H9 (cell line): ENCODE results near the gene ZNF385D. TPM values are rescaled to one million over a fixed set of nuclear protein-coding genes. Genes with fewer than 3 reads are reported as not detected.

Experiments used
- DNase-seq: peaks from one replicate; pipeline ENCODE4 v3.0.0-alpha.2; 2017
- H2AFZ ChIP-seq: one replicate; pipeline ENCODE4 v1.6.1; 2013; ENCODE audit warnings: mild to moderate bottlenecking, low read length, control low read depth, moderate library complexity
- H2AK5ac ChIP-seq: 2 replicates; pipeline ENCODE4 v1.6.1; 2013; ENCODE audit warnings: low read length, control low read depth, mixed read lengths; ENCODE audit not compliant: insufficient read length
- H2BK120ac ChIP-seq: one replicate; pipeline ENCODE4 v1.6.1; 2013; ENCODE audit warnings: low read depth, mild to moderate bottlenecking, low read length, control low read depth, inconsistent platforms; ENCODE audit not compliant: poor library complexity, severe bottlenecking
- H2BK12ac ChIP-seq: 2 replicates; pipeline ENCODE4 v1.6.1; 2013; ENCODE audit warnings: low read length, control low read depth, mixed read lengths, low read depth; ENCODE audit not compliant: insufficient read length
- H2BK15ac ChIP-seq: 2 replicates; pipeline ENCODE4 v1.6.1; 2013; ENCODE audit warnings: low read depth, low read length, control low read depth
- H2BK20ac ChIP-seq: one replicate; pipeline ENCODE4 v1.6.1; 2013; ENCODE audit warnings: low read depth, mild to moderate bottlenecking, low read length, control low read depth, inconsistent platforms; ENCODE audit not compliant: poor library complexity, severe bottlenecking
- H2BK5ac ChIP-seq: 2 replicates; pipeline ENCODE4 v1.6.1; 2013; ENCODE audit warnings: low read length, control low read depth, mixed read lengths; ENCODE audit not compliant: insufficient read length
- H3K14ac ChIP-seq: 2 replicates; pipeline ENCODE4 v1.6.1; 2013; ENCODE audit warnings: low read length, control low read depth; ENCODE audit not compliant: insufficient read depth
- H3K18ac ChIP-seq: 2 replicates; pipeline ENCODE4 v1.6.1; 2013; ENCODE audit warnings: low read depth, mild to moderate bottlenecking, mixed read lengths, low read length, control low read depth; ENCODE audit not compliant: insufficient read length
- H3K23ac ChIP-seq: 2 replicates; pipeline ENCODE4 v1.6.1; 2013; ENCODE audit warnings: low read length, control low read depth, mixed read lengths, low read depth; ENCODE audit not compliant: insufficient read length
- H3K23me2 ChIP-seq: 2 replicates; pipeline ENCODE4 v1.6.1; 2013; ENCODE audit warnings: low read depth, mild to moderate bottlenecking, mixed read lengths, low read length, control low read depth; ENCODE audit not compliant: insufficient read length, poor library complexity, severe bottlenecking
- H3K27ac ChIP-seq: 2 replicates; pipeline ENCODE4 v1.5.1; 2013; ENCODE audit warnings: low read length, control low read depth, mixed read lengths, low read depth; ENCODE audit not compliant: insufficient read length
- H3K27me3 ChIP-seq: 2 replicates; pipeline ENCODE4 v1.6.1; 2013; ENCODE audit warnings: low read length, control low read depth, inconsistent platforms; ENCODE audit not compliant: insufficient read depth
- H3K4ac ChIP-seq: 2 replicates; pipeline ENCODE4 v1.6.1; 2013; ENCODE audit warnings: low read depth, mild to moderate bottlenecking, control low read depth, inconsistent platforms, low read length, moderate library complexity
- H3K4me1 ChIP-seq: 2 replicates; pipeline ENCODE4 v1.6.1; 2013; ENCODE audit warnings: low read length, control low read depth, inconsistent platforms; ENCODE audit not compliant: insufficient read depth
- H3K4me2 ChIP-seq: 2 replicates; pipeline ENCODE4 v1.6.1; 2013; ENCODE audit warnings: low read length, control low read depth, mixed read lengths; ENCODE audit not compliant: insufficient read length, insufficient read depth
- H3K56ac ChIP-seq: 2 replicates; pipeline ENCODE4 v1.6.1; 2013; ENCODE audit warnings: low read depth, mild to moderate bottlenecking, mixed read lengths, low read length, control low read depth; ENCODE audit not compliant: insufficient read length
- H3K79me1 ChIP-seq: 2 replicates; pipeline ENCODE4 v1.6.1; 2013; ENCODE audit warnings: low read depth, mild to moderate bottlenecking, moderate library complexity, low read length, control low read depth, inconsistent platforms; ENCODE audit not compliant: insufficient read depth, poor library complexity, severe bottlenecking
- H3K79me2 ChIP-seq: 2 replicates; pipeline ENCODE4 v1.6.1; 2013; ENCODE audit warnings: low read length, control low read depth, inconsistent platforms; ENCODE audit not compliant: insufficient read depth
- H3K9ac ChIP-seq: 2 replicates; pipeline ENCODE4 v1.6.1; 2013; ENCODE audit warnings: low read length, control low read depth, mixed read lengths; ENCODE audit not compliant: insufficient read length; ENCODE audit errors: extremely low read depth
- H3K9me3 ChIP-seq: one replicate; pipeline ENCODE4 v1.6.1; 2013; ENCODE audit warnings: low read depth, low read length, inconsistent platforms; ENCODE audit not compliant: control insufficient read depth
- H3T11ph ChIP-seq: one replicate; pipeline ENCODE4 v1.6.1; 2013; ENCODE audit warnings: mild to moderate bottlenecking, low read length, control low read depth, inconsistent platforms
- H4K20me1 ChIP-seq: one replicate; pipeline ENCODE4 v1.6.1; 2013; ENCODE audit not compliant: control insufficient read depth, insufficient read length, insufficient read depth
- H4K5ac ChIP-seq: 2 replicates; pipeline ENCODE4 v1.6.1; 2013; ENCODE audit warnings: low read depth, mild to moderate bottlenecking, mixed read lengths, low read length, control low read depth; ENCODE audit not compliant: insufficient read length
- H4K8ac ChIP-seq: replicated peaks from 2 replicates; pipeline ENCODE4 v1.6.1; 2013; ENCODE audit warnings: low read length, control low read depth, mixed read lengths, low read depth; ENCODE audit not compliant: insufficient read length
- H4K91ac ChIP-seq: 2 replicates; pipeline ENCODE4 v1.6.1; 2013; ENCODE audit warnings: low read depth, mild to moderate bottlenecking, moderate library complexity, mixed read lengths, low read length, control low read depth; ENCODE audit not compliant: insufficient read length
- H3K27ac Mint-ChIP-seq, 3 experiments: 2 replicates in 2 of 3; 3 replicates in 1 of 3; pipeline ENCODE4 v1.8.0; 2020 to 2021; ENCODE audit warnings: mixed read lengths in 3 of 3, mild to moderate bottlenecking in 1 of 3, moderate library complexity in 1 of 3
- H3K27me3 Mint-ChIP-seq: 2 replicates; pipeline ENCODE4 v1.8.0; 2021; ENCODE audit warnings: low read depth, mild to moderate bottlenecking, moderate library complexity, mixed read lengths
- H3K36me3 Mint-ChIP-seq, 3 experiments: 2 replicates in 2 of 3; 3 replicates in 1 of 3; pipeline ENCODE4 v1.8.0; 2020 to 2021; ENCODE audit warnings: low read depth in 3 of 3, mixed read lengths in 3 of 3; ENCODE audit not compliant: insufficient read depth in 1 of 3
- H3K4me1 Mint-ChIP-seq, 2 experiments: 2 replicates each; pipeline ENCODE4 v1.8.0; 2020; ENCODE audit warnings: mixed read lengths in 2 of 2
- H3K4me3 Mint-ChIP-seq, 2 experiments: 2 replicates in 1 of 2; 3 replicates in 1 of 2; pipeline ENCODE4 v1.8.0; 2020 to 2021; ENCODE audit warnings: mild to moderate bottlenecking in 2 of 2, mixed read lengths in 2 of 2, moderate library complexity in 1 of 2
- H3K9me3 Mint-ChIP-seq, 2 experiments: 2 replicates in 1 of 2; 3 replicates in 1 of 2; pipeline ENCODE4 v1.8.0; 2020; ENCODE audit warnings: mild to moderate bottlenecking in 2 of 2, mixed read lengths in 2 of 2, moderate library complexity in 1 of 2
- CTCF ChIP-seq: fragments of 200-600 bp; sonication (generic); conservative IDR thresholded peaks from 3 replicates; pipeline ENCODE4 v1.8.0; 2021; ENCODE audit warnings: antibody characterized with exemption, mild to moderate bottlenecking
- WGBS: extraction: QIAGEN DNeasy Blood & Tissue Kit; methylation state at CpG from one replicate; pipeline ENCODE4 v1.1.7; 2013; ENCODE audit warnings: missing lambda C conversion rate, low lambda C conversion rate, mixed read lengths; ENCODE audit not compliant: insufficient read length; ENCODE audit errors: extremely low coverage; 5-methylcytosine and 5-hydroxymethylcytosine counted together
- total RNA-seq: library from RNA; stranded (reverse); gene quantifications from 2 replicates; pipeline ENCODE4 v1.2.1, GENCODE V29; 2021

Gene ZNF385D
- total RNA-seq, 1 experiment from 2014 or later, result 1.5 TPM

- H3K4me3 Mint-ChIP-seq, result no peak overlapping the region; a peak in 1 of 5 replicates
- Histone ChIP-seq H3K4me1 (peaks cover 3% of the 10 kb centered on the region; the same call in 1 of the 2 replicates), H3K9me3 (no peaks in the 10 kb centered on the region)
Observed at GRCh38 chr3:21641959-21642358, 109.1 kb downstream of the ZNF385D start.

More at GRCh38 chr3:21641959-21642358, 109.1 kb downstream of the ZNF385D start:
- H3K9ac ChIP-seq, result no peak overlapping the region
- no peak overlapping the region for H2AFZ ChIP-seq
- H3K27me3 ChIP-seq, result no peaks in the 10 kb centered on the region
- H4K5ac ChIP-seq, result no peak overlapping the region
- Mint-ChIP-seq H3K27ac (peak overlapping the region in 2 of 3 experiments; percentile 7 to 71; a peak in 1 of 7 replicates), H3K9me3 (no peaks in the 10 kb centered on the region; a peak in 2 of 5 replicates), H3K4me1 (peaks cover 15% of the 10 kb centered on the region in 2 experiments), H3K36me3 (0 out of 7 replicates have a peak, but pooled peaks cover 0 to 3% (median 0%) of the 10 kb centered on the region in 3 experiments), H3K27me3 (no peaks in the 10 kb centered on the region)
- H2BK12ac ChIP-seq, result no peak overlapping the region
- no peak overlapping the region for H3K14ac ChIP-seq
- no peaks in the 10 kb centered on the region for H4K20me1 ChIP-seq
- no peaks in the 10 kb centered on the region for H3K23me2 ChIP-seq
- H3K4me2 ChIP-seq, result no peak overlapping the region
- H3K27ac ChIP-seq, result no peak overlapping the region
- H3K56ac ChIP-seq, result no peak overlapping the region
- H2BK120ac ChIP-seq, result no peak overlapping the region
- no peak overlapping the region for H3K23ac ChIP-seq
- H4K91ac ChIP-seq, result no peak overlapping the region
- no peak overlapping the region for H2AK5ac ChIP-seq
- no peak overlapping the region for H3K4ac ChIP-seq
- H2BK15ac ChIP-seq, result no peak overlapping the region
- no CpG with 5 or more reads among the region's 4 CpGs for WGBS
- no peak for TF ChIP-seq CTCF
- no peaks in the 10 kb centered on the region for H3K79me2 ChIP-seq
- no peaks in the 10 kb centered on the region for H3K79me1 ChIP-seq
- no peak for DNase-seq
- H3K18ac ChIP-seq, result no peak overlapping the region
- H2BK20ac ChIP-seq, result no peak overlapping the region
- H3T11ph ChIP-seq, result no peak overlapping the region
- no peak overlapping the region for H2BK5ac ChIP-seq
- H4K8ac ChIP-seq, result no peak overlapping the region
